Adrenal gland (tissue), 12 donors: ENCODE data around the gene CYP39A1. TPM values are rescaled to one million over a fixed set of nuclear protein-coding genes. Genes with fewer than 3 reads are reported as not detected.

Experiments
- DNase-seq, 7 donors: peaks; one replicate each; pipeline ENCODE4 v3.0.0-alpha.2; 2019 to 2020
- H3K27ac ChIP-seq, 5 donors: fragments of 200-600 bp; sonication (generic) in 4 of 5; 1 replicate in 3 of 5; 2 replicates in 2 of 5; pipeline versions ENCODE4 v1.5.1 to v1.8.0; 2016 to 2020; ENCODE audit warnings: mild to moderate bottlenecking in 1 of 5
- H3K27me3 ChIP-seq: fragments of 200-600 bp; 2 replicates; pipeline ENCODE4 v1.8.0; 2021
- H3K36me3 ChIP-seq, 2 donors: fragments of 200-600 bp; replicated peaks in 1 of 2; 1 replicate in 1 of 2; 2 replicates in 1 of 2; pipeline versions ENCODE4 v1.5.1 to v1.8.0; 2018 to 2022
- H3K4me1 ChIP-seq, 2 donors: fragments of 200-600 bp; replicated peaks in 1 of 2; 1 replicate in 1 of 2; 2 replicates in 1 of 2; pipeline versions ENCODE4 v1.5.1 to v1.8.0; 2018 to 2021
- H3K4me3 ChIP-seq, 4 donors: fragments of 200-600 bp; sonication (generic) in 3 of 4; one replicate each; pipeline ENCODE4 v1.5.1; 2016 to 2018
- H3K9me3 ChIP-seq, 3 donors: fragments of 200-600 bp; sonication (generic) in 1 of 3; replicated peaks in 1 of 3; 1 replicate in 2 of 3; 2 replicates in 1 of 3; pipeline versions ENCODE4 v1.5.1 to v1.8.0; 2016 to 2021
- CTCF ChIP-seq, 6 experiments: fragments of 450-650 bp in 4 of 6; fragments of 200-600 bp in 2 of 6; sonication (generic) in 1 of 6; IDR thresholded peaks; 1 replicate in 5 of 6; 2 replicates in 1 of 6; pipeline versions ENCODE4 v1.5.1 to v1.8.0; 2016 to 2021; ENCODE audit warnings: antibody characterized with exemption in 6 of 6, mild to moderate bottlenecking in 2 of 6, moderate library complexity in 1 of 6
- POLR2A ChIP-seq, 2 donors: fragments of 450-650 bp; IDR thresholded peaks; one replicate each; pipeline ENCODE4 v1.6.1; 2017; ENCODE audit warnings: antibody characterized with exemption in 2 of 2, mild to moderate bottlenecking in 2 of 2, moderate library complexity in 1 of 2
- WGBS, 4 donors: extraction: QIAGEN DNeasy Blood & Tissue Kit in 2 of 4; methylation state at CpG; one replicate each; pipeline versions ENCODE4 v1.1.5 to v1.1.7; 2013 to 2017; 5-methylcytosine and 5-hydroxymethylcytosine counted together
- intact Hi-C, 2 donors: fragments of 100-400 bp; cut with DNase I; formaldehyde crosslinking; loops; one replicate each; pipeline versions ENCODE4 v1.14.1 to v1.15.0; 2022 to 2023
- polyA plus RNA-seq, 3 donors: library from polyadenylated mRNA; stranded (reverse); fragments of 200-250 nt in 2 of 3; fragments of 350-450 nt in 1 of 3; fragmentation: Illumina TruSeq in 1 of 3; extraction: RNeasy Lipid Tissue Mini Kit (QIAGEN cat#74804) in 1 of 3; gene quantifications; one replicate each; pipeline ENCODE4 v1.2.3, GENCODE V29; 2013 to 2014
- total RNA-seq, 9 donors: library from RNA; depleted of rRNA in 4 of 9; stranded (reverse); fragments of >200 nt in 4 of 9; fragments of 120-200 nt in 1 of 9; fragmentation: NEBNext Ultra II Directional in 1 of 9; extraction: Animal tissue kit (Norgen Biotek cat#: 25700) in 1 of 9; gene quantifications; one replicate each; pipeline versions ENCODE4 v1.1.0 to v1.2.4, GENCODE V29; 2013 to 2023
- donor health status: healthy with polysubstance abuse.
- donor health status: Bipolar disorder and iron deficiency.
- donor health status: DM: yes; HTN: yes; CAD: no.
- donor health status: DM: no; HTN: no; CAD: no.
- donor health status: DM: no; HTN: no; CAD: no.
- donor health status: DM: yes; HTN: yes; CAD: no.

Gene CYP39A1
- total and polyA plus RNA-seq, 12 donors: 0.63 to 11.3 (median 4.2) TPM

- Histone ChIP-seq H3K4me3 (no peak overlapping the region), H3K27ac (no peak overlapping the region), H3K4me1 (peaks cover 4 to 21% of the 10 kb centered on the region in 2 donors), H3K36me3 (no peaks in the 10 kb centered on the region), H3K9me3 (no peaks in the 10 kb centered on the region), H3K27me3 (no peaks in the 10 kb centered on the region)
- WGBS, 4 donors: 84 to 90% (median 86%) methylated on average over 6 of the region's 6 CpGs
- no peak for DNase-seq
- TF ChIP-seq CTCF (IDR thresholded peaks at IDR 0.05) (no peak), POLR2A (IDR thresholded peaks at IDR 0.05) (no peak)
- intact Hi-C loops: no loop called here
These were observed 3.2 kb upstream of the CYP39A1 start for GRCh38 chr6:46655803-46656202.

- WGBS, 4 donors: 15 to 20% (median 18%) methylated on average over 10 of the region's 10 CpGs
- peak overlapping the region in 4 of 5 donors; percentile 64 to 90 (median 72) for H3K27ac ChIP-seq
- peak overlapping the region; percentile 39 to 84 (median 67) for H3K4me3 ChIP-seq
- no peaks in the 10 kb centered on the region for H3K36me3 ChIP-seq
- peaks cover 4 to 21% of the 10 kb centered on the region in 2 donors for H3K4me1 ChIP-seq
- no peak for TF ChIP-seq CTCF (IDR thresholded peaks at IDR 0.05)
- no peak for TF ChIP-seq POLR2A (IDR thresholded peaks at IDR 0.05)
- no peaks in the 10 kb centered on the region for H3K9me3 ChIP-seq
- no peaks in the 10 kb centered on the region for H3K27me3 ChIP-seq
- no peak for DNase-seq
- intact Hi-C loops: no loop called here
These were observed 999 bp upstream of the CYP39A1 start for GRCh38 chr6:46653439-46654195.

GRCh38 chr6:46652232-46652602 is 401 bp downstream of the CYP39A1 start:
- TF ChIP-seq CTCF (IDR thresholded peaks at IDR 0.05) (no peak), POLR2A (IDR thresholded peaks at IDR 0.05) (no peak)
- no peaks in the 10 kb centered on the region for H3K36me3 ChIP-seq
- peak overlapping the region in 2 of 5 donors; percentile 29 to 90 for H3K27ac ChIP-seq
- no peaks in the 10 kb centered on the region for H3K9me3 ChIP-seq
- 2 to 5% (median 3%) methylated on average over 6 of the region's 6 CpGs for WGBS, 4 donors
- H3K27me3 ChIP-seq: no peaks in the 10 kb centered on the region
- peak overlapping the region in 3 of 4 donors; percentile 26 to 72 (median 62) for H3K4me3 ChIP-seq
- H3K4me1 ChIP-seq: peaks cover 4 to 21% of the 10 kb centered on the region in 2 donors
- no peak for DNase-seq
- intact Hi-C loops: no loop called here

- H3K4me3 ChIP-seq: peak overlapping the region in 2 of 4 donors; percentile 62 to 72
- 15 to 19% (median 18%) methylated on average over 8 of the region's 8 CpGs for WGBS, 4 donors
- H3K9me3 ChIP-seq: no peaks in the 10 kb centered on the region
- no peak for DNase-seq
- TF ChIP-seq POLR2A (IDR thresholded peaks at IDR 0.05) (no peak), CTCF (IDR thresholded peaks at IDR 0.05) (no peak)
- no peaks in the 10 kb centered on the region for H3K27me3 ChIP-seq
- no peaks in the 10 kb centered on the region for H3K36me3 ChIP-seq
- no peak overlapping the region for H3K27ac ChIP-seq
- intact Hi-C loops: no loop called here
- H3K4me1 ChIP-seq: peaks cover 4 to 21% of the 10 kb centered on the region in 2 donors
These were observed 802 bp downstream of the CYP39A1 start for GRCh38 chr6:46651816-46652215.
